NT2/D1 (cell line): ENCODE results near the gene BTG1.

Experiments
- SUZ12 ChIP-seq: IDR thresholded peaks from 2 replicates; pipeline ENCODE4 v1.6.1; 2011; ENCODE audit not compliant: insufficient read length, insufficient read depth; ENCODE audit errors: extremely low read depth
- YY1 ChIP-seq: IDR thresholded peaks from 2 replicates; pipeline ENCODE4 v1.6.1; 2011; ENCODE audit not compliant: insufficient read length, insufficient read depth
- ZNF274 ChIP-seq: IDR thresholded peaks from 2 replicates; pipeline ENCODE4 v1.6.1; 2011; ENCODE audit warnings: mild to moderate bottlenecking, low read depth, low read length

GRCh38 chr12:92140896-92141536, 4.6 kb downstream of the BTG1 start:
- TF ChIP-seq SUZ12 (no peak), ZNF274 (no peak), YY1 (no peak)
